ENCODE results near the gene PRPF8.

GRCh38 chr17:1653735-1654134, 30.9 kb downstream of the PRPF8 start:
- TF ChIP-seq POLR2AphosphoS5 (IDR thresholded peaks at IDR 0.05): no peak
- no peak for TF ChIP-seq EP300 (IDR thresholded peaks at IDR 0.05)
- TF ChIP-seq CTCF (IDR thresholded peaks at IDR 0.05): no peak
- TF ChIP-seq POLR2A (IDR thresholded peaks at IDR 0.05): no peak
